K562 (cell line): ENCODE data around the gene BCAN. TPM values are rescaled to one million over a fixed set of nuclear protein-coding genes. Genes with fewer than 3 reads are reported as not detected.

Source experiments
- ATF7 ChIP-seq: fragments of 450-650 bp; IDR thresholded peaks from 2 replicates; pipeline ENCODE4 v1.7.1; 2014; ENCODE audit warnings: mild to moderate bottlenecking, moderate library complexity
- CXXC5 ChIP-seq: fragments of 250-450 bp; sonication (Bioruptor Pico); IDR thresholded peaks from 2 replicates; pipeline ENCODE4 v1.8.0; 2022; ENCODE audit warnings: inconsistent platforms, mild to moderate bottlenecking, moderate library complexity
- FUS ChIP-seq: fragments of 200-400 bp; formaldehyde crosslinking; optimal IDR thresholded peaks from 2 replicates; pipeline ENCODE3; 2017; ENCODE audit warnings: low read depth, low read length
- HMG20B ChIP-seq: fragments of 250-450 bp; sonication (Bioruptor Pico); IDR thresholded peaks from 2 replicates; pipeline ENCODE4 v1.5.0; 2021; ENCODE audit warnings: mild to moderate bottlenecking
- HNRNPH1 ChIP-seq: fragments of 200-400 bp; formaldehyde crosslinking; optimal IDR thresholded peaks from 2 replicates; pipeline ENCODE3; 2017; ENCODE audit warnings: low read depth, mild to moderate bottlenecking, low read length, moderate library complexity
- HNRNPK ChIP-seq: fragments of 200-400 bp; formaldehyde crosslinking; IDR thresholded peaks from one replicate; pipeline ENCODE4 v1.6.1; 2018; ENCODE audit warnings: mild to moderate bottlenecking, low read depth, low read length; ENCODE audit not compliant: poor library complexity, severe bottlenecking
- KLF10 ChIP-seq: fragments of 250-450 bp; sonication (Bioruptor Pico); IDR thresholded peaks from 2 replicates; pipeline ENCODE4 v1.6.1; 2021; ENCODE audit warnings: matching md5 sums
- POLR2G ChIP-seq: fragments of 200-400 bp; formaldehyde crosslinking; IDR thresholded peaks from 2 replicates; pipeline ENCODE4 v1.6.1; 2017; ENCODE audit warnings: low read depth, mild to moderate bottlenecking, antibody characterized with exemption, low read length, moderate library complexity
- SRSF9 ChIP-seq: fragments of 200-400 bp; formaldehyde crosslinking; IDR thresholded peaks from 2 replicates; pipeline ENCODE4 v1.6.1; 2017; ENCODE audit warnings: low read depth, low read length, borderline replicate concordance
- TARDBP ChIP-seq: fragments of 450-650 bp; IDR thresholded peaks from 2 replicates; pipeline ENCODE4 v1.6.1; 2016
- ZBTB8A ChIP-seq: fragments of 450-650 bp; IDR thresholded peaks from 2 replicates; pipeline ENCODE4 v1.6.1; 2018; ENCODE audit warnings: mild to moderate bottlenecking, moderate library complexity; ENCODE audit not compliant: partially characterized antibody
- ZFP30 ChIP-seq: fragments of 250-450 bp; sonication (Bioruptor Pico); IDR thresholded peaks from 2 replicates; pipeline ENCODE4 v1.8.0; 2022; ENCODE audit warnings: moderate library complexity, mild to moderate bottlenecking, inconsistent platforms, borderline replicate concordance
- ZNF282 ChIP-seq: sonication (generic); formaldehyde crosslinking; IDR thresholded peaks from 2 replicates; pipeline ENCODE4 v1.8.1; 2023; ENCODE audit warnings: missing genetic modification reagents
- ZNF561 ChIP-seq: fragments of 450-650 bp; formaldehyde crosslinking; conservative IDR thresholded peaks from 2 replicates; pipeline ENCODE4 v1.4.0; 2020; ENCODE audit warnings: mild to moderate bottlenecking, moderate library complexity
- ZSCAN32 ChIP-seq: fragments of 450-650 bp; formaldehyde crosslinking; IDR thresholded peaks from 2 replicates; pipeline ENCODE4 v1.4.0; 2020; ENCODE audit warnings: mild to moderate bottlenecking, moderate library complexity
- polyA plus RNA-seq, 8 experiments: library from polyadenylated mRNA; depleted of rRNA in 4 of 8; stranded (reverse) in 5 of 8; unstranded in 3 of 8; fragments of >200 nt; fragmentation: Nextera tagmentation in 2 of 8; fragmentation: Illumina TruSeq in 1 of 8; extraction: Ambion mirVana in 2 of 8; extraction: Trizol in 1 of 8; gene quantifications; 2 replicates each; pipeline versions ENCODE4 v1.2.1 to v1.2.3, GENCODE V29; 2011 to 2014; ENCODE audit warnings: inconsistent platforms in 1 of 8, missing spikeins in 1 of 8
- total RNA-seq, 7 experiments: library from RNA; depleted of rRNA in 6 of 7; stranded (reverse); fragments of >200 nt in 6 of 7; fragmentation: Illumina TruSeq in 2 of 7; extraction: Trizol in 2 of 7; gene quantifications; 2 replicates each; pipeline versions ENCODE4 v1.2.1 to v1.2.3, GENCODE V29; 2011 to 2021; ENCODE audit warnings: low replicate concordance in 1 of 7
- TF ChIP-seq, protein P1 (sequence below): sonication (generic); formaldehyde crosslinking; IDR thresholded peaks from 2 replicates; pipeline ENCODE4 v1.8.1; 2023; ENCODE audit warnings: mild to moderate bottlenecking, missing genetic modification reagents
- TF ChIP-seq, protein P2 (sequence below): fragments of 250-450 bp; sonication (Bioruptor Pico); IDR thresholded peaks from 2 replicates; pipeline ENCODE4 v1.5.0; 2021; ENCODE audit warnings: mild to moderate bottlenecking, moderate library complexity
- TF ChIP-seq, protein P3 (sequence below): IDR thresholded peaks from 2 replicates; pipeline ENCODE4 v1.6.1; 2011; ENCODE audit warnings: borderline replicate concordance, low read depth, mild to moderate bottlenecking, moderate library complexity, low read length; ENCODE audit not compliant: insufficient read depth, poor library complexity, severe bottlenecking
- TF ChIP-seq, protein P4 (sequence below): sonication (generic); formaldehyde crosslinking; IDR thresholded peaks from 2 replicates; pipeline ENCODE4 v1.9.0; 2022; ENCODE audit warnings: mild to moderate bottlenecking, missing genetic modification reagents

Gene BCAN
- total and polyA plus RNA-seq, 9 of the 15 experiments (the other 6 are each of a cell fraction or from before 2014, with no cell fraction given): 0.04 to 0.33 (median 0.14) TPM; not detected in 5

DNA sequence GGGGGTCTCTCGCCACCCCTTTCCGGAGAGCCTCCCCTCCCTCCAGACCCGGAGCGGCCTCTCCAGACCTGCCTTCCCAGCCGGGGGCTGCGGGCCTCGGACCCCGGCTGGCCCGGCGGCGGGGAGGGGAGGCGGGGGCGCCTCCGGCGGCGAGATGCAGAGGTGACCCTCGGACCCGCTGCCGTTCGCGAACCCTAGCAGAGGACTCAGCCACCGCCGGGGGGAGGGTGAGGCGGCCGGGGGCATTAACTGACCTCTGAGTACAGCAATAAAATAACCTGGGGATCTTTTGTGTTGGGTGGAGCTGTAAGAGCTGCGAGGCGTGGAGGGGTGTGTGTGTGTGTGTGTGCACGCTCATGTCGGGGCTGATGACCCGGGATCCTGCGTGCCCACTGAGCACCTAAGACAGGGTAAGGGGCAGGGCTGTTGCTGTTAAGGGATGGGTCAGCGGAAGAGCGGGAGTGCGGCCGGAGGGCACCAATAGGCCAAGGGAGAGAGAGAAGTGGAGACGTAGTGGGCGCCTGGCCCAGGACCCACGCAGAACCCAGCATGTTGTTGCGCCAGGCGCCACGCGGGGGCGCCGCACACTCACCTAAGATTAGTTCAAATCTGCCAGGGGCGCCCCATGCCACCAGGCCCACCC lies 16.4 kb upstream of the BCAN start (continued):
- TF ChIP-seq, protein P1, sequence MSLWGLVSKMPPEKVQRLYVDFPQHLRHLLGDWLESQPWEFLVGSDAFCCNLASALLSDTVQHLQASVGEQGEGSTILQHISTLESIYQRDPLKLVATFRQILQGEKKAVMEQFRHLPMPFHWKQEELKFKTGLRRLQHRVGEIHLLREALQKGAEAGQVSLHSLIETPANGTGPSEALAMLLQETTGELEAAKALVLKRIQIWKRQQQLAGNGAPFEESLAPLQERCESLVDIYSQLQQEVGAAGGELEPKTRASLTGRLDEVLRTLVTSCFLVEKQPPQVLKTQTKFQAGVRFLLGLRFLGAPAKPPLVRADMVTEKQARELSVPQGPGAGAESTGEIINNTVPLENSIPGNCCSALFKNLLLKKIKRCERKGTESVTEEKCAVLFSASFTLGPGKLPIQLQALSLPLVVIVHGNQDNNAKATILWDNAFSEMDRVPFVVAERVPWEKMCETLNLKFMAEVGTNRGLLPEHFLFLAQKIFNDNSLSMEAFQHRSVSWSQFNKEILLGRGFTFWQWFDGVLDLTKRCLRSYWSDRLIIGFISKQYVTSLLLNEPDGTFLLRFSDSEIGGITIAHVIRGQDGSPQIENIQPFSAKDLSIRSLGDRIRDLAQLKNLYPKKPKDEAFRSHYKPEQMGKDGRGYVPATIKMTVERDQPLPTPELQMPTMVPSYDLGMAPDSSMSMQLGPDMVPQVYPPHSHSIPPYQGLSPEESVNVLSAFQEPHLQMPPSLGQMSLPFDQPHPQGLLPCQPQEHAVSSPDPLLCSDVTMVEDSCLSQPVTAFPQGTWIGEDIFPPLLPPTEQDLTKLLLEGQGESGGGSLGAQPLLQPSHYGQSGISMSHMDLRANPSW (CRISPR knock-in tag): no peak
- no peak for TF ChIP-seq SRSF9
- TF ChIP-seq TARDBP: peak; percentile 62; the same call in 1 of the 2 replicates
- no peak for TF ChIP-seq ZBTB8A
- no peak for TF ChIP-seq HNRNPK
- TF ChIP-seq, protein P2, sequence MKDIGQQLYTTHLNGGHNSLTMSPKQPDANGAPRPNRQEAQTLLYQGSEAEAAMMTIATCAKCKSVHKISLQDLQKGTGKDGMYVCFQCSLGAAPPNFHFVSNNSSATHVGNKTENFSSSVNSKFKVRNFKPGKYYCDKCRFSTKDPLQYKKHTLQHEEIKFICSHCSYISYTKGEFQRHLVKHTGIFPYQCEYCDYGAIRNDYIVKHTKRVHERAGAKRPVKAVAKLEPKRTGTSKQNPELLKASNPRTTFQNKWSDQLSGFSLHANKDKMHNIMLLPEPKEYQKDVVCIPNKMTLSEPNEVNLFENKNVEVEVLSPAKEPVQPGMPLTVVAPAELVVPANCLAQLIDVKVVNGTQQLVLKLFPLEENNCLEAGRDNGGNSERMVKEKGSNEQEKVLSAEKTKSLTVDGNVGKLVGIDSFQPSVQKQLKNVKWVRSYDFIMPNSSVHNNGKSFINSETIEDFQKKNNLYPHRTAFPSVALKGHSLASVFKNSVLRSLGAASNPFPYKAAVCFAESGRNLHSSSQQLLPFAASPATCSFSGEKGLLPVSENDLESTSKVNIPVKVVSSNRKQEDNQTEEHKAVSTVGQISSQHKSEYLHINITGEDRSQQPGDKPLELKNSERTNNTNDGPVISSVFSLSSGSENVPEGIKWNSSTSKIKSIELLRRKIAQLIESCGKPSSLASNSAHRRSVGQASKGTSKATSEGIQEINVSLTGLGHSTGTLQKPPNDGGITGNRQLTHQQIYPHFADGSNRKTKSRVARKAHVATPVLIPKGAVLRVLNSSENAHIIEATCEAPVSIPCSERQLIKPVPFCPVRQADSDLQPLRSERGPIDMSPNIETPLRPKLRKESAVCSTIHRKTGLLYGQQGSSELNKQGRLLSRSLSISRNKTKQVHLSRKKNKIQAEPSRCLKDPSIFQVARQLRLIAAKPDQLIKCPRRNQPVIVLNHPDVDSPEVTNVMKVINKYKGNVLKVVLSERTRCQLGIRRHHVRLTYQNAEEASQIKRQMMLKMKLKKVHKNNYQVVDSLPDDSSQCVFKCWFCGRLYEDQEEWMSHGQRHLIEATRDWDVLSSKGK: no peak
- no peak for TF ChIP-seq ZNF561
- no peak for TF ChIP-seq ATF7
- TF ChIP-seq, protein P3, sequence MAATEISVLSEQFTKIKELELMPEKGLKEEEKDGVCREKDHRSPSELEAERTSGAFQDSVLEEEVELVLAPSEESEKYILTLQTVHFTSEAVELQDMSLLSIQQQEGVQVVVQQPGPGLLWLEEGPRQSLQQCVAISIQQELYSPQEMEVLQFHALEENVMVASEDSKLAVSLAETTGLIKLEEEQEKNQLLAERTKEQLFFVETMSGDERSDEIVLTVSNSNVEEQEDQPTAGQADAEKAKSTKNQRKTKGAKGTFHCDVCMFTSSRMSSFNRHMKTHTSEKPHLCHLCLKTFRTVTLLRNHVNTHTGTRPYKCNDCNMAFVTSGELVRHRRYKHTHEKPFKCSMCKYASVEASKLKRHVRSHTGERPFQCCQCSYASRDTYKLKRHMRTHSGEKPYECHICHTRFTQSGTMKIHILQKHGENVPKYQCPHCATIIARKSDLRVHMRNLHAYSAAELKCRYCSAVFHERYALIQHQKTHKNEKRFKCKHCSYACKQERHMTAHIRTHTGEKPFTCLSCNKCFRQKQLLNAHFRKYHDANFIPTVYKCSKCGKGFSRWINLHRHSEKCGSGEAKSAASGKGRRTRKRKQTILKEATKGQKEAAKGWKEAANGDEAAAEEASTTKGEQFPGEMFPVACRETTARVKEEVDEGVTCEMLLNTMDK: peak; percentile 40
- TF ChIP-seq POLR2G: peak; percentile 22; the same call in 1 of the 2 replicates
- TF ChIP-seq ZFP30 (CRISPR knock-in tag): no peak
- no peak for TF ChIP-seq KLF10 (CRISPR knock-in tag)
- TF ChIP-seq ZSCAN32: no peak
- peak; percentile 19; the same call in 1 of the 2 replicates for TF ChIP-seq CXXC5 (CRISPR knock-in tag)
- TF ChIP-seq, protein P4, sequence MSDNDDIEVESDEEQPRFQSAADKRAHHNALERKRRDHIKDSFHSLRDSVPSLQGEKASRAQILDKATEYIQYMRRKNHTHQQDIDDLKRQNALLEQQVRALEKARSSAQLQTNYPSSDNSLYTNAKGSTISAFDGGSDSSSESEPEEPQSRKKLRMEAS (CRISPR knock-in tag): peak; percentile 41; the same call in 1 of the 2 replicates
- no peak for TF ChIP-seq HMG20B (CRISPR knock-in tag)
- no peak for TF ChIP-seq HNRNPH1
- TF ChIP-seq FUS: no peak
- TF ChIP-seq ZNF282 (CRISPR knock-in tag): no peak
